HG02623 (cell line): ENCODE data around the gene OR51B2.
A peak's percentile ranks its signal among the peaks of the same experiment; 100 is the strongest.
"Not testable (repeated sequence)": the region's sequence is repeated elsewhere in the genome, so short reads cannot be mapped to it uniquely, and the experiment has no call there.

Experiments
- ATAC-seq: cut with Tn5 transposase; IDR thresholded peaks from one replicate; pipeline ENCODE4 v1.9.1; 2021; ENCODE audit warnings: moderate library complexity; ENCODE audit not compliant: unreplicated experiment

Gene OR51B2

GRCh38 chr11:5313326-5314023 is 10.6 kb downstream of the OR51B2 start:
- ATAC-seq: not testable (repeated sequence)

DNA sequence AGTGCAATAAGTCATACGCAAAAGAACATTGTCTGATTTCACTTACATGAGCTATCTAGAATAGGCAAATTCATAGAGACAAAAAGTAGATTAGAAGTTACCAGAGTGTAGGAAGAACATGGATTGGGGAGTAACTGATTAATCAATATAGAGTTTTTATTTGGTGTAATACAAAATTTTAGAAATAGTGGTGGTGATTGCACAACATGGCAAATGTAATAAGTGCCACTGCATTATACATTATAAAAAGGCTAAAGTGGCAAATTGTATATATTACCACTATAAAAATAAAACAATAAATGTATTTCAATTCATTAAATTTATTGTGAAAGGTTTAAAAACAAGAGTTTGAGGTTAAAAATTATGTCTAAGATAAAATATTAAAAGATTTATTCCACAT is 13.7 kb downstream of the OR51B2 start:
- ATAC-seq: no peak

- no peak for ATAC-seq
These were observed 16.7 kb downstream of the OR51B2 start for GRCh38 chr11:5307256-5308019.

- no peak for ATAC-seq
These were observed 20.1 kb downstream of the OR51B2 start for GRCh38 chr11:5304046-5304445.

GRCh38 chr11:5303626-5304025 is 20.5 kb downstream of the OR51B2 start:
- no peak for ATAC-seq

GRCh38 chr11:5301846-5302245 is 22.3 kb downstream of the OR51B2 start, which contains the start of gene OR51B4:
OR51B4 (minus strand) TSS chr11:5301946; CDS start chr11:5301946, 0 bp downstream.
- ATAC-seq: no peak

GRCh38 chr11:5300251-5300650 is 23.8 kb downstream of the OR51B2 start:
- ATAC-seq: no peak

GRCh38 chr11:5298451-5298850 is 25.6 kb downstream of the OR51B2 start:
- no peak for ATAC-seq

DNA sequence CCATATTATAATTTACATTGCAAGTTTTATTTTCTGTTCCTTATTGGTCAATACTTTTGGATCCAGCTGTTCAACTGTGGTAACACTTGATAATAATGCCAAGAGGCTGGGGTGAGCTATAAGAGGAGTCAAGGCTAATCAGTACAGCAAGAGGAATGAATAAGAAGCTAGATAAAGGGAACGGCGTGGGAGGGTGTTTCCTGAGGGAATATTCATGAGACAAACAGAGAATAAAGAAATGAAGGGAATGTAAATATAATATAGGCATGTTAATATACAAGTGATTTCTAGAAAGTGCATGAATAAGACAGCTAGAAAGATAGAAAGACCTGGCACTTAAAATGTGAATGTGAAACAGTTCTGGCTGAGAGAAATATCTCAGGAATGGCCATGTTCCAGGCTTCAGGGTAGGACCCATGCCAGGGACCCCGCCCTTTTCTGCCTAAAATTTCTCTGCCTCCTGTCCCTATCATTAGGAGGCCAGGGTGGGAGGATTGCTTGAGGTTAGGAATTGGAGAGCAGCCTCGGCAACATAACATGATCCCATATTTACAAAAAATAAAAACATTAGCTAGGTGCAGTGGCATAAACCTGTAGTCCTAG is 26.3 kb downstream of the OR51B2 start:
- ATAC-seq: no peak

DNA sequence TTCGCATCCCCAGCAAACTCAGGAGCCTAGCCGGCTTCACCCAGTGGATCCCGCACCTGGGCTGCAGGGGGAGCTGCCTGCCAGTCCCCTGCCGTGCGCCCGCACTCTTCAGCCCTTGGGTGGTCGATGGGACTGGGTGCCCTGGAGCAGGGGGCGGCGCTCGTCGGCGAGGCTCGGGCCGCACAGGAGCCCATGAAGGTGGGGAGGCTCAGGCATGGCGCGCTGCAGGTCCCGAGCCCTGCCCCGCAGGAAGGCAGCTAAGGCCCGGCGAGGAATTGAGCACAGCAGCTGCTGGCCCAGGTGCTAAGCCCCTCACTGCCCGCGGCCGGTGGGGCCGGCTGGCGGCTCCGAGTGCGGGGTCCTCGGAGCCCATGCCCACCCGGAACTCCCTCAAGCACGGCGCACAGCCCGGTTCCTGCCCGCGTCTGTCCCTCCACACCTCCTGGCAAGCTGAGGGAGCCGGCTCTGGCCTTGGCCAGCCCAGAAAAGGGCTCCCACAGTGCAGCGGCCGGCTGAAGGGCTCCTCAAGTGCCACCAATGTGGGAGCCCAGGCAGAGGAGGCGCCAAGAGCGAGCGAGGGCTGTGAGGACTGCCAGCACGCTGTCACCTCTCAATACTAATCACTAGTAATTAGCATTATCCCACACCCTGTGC is 29.6 kb downstream of the OR51B2 start:
- ATAC-seq: not testable (repeated sequence)

- ATAC-seq: no peak
These were observed 31.1 kb downstream of the OR51B2 start for GRCh38 chr11:5293028-5293427.

GRCh38 chr11:5291207-5291838 is 32.8 kb downstream of the OR51B2 start:
- ATAC-seq: peak; percentile 88

GRCh38 chr11:5290106-5290505 is 34.0 kb downstream of the OR51B2 start:
- ATAC-seq: no peak

- ATAC-seq: no peak
These were observed 34.4 kb downstream of the OR51B2 start for GRCh38 chr11:5289696-5290095.

DNA sequence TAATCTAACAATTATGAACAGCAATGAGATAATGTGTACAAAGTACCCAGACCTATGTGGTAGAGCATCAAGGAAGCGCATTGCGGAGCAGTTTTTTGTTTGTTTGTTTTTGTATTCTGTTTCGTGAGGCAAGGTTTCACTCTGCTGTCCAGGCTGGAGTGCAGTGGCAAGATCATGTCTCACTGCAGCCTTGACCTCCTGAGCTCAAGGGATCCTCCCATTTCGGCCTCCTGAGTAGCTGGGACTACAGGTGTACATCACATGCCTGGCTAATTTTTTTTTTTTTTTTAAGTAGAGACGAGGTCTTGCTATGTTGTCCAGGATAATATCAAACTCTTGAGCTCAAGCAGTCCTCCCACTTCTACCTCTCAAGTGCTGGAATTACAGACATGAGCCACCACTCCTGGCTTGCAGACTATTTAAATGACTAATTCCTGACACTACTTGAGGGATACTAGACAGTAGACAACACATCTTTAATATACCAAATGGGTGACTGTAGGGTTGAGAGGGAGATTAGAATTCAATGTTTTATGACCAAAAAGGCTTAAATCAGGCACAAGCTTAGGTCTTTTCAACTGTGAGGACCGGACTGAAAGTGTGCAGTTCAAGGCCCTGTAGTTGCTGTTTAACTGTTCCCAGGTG is 35.1 kb downstream of the OR51B2 start:
- ATAC-seq: no peak

- ATAC-seq: no peak
These were observed 35.8 kb downstream of the OR51B2 start for GRCh38 chr11:5288108-5288905.

DNA sequence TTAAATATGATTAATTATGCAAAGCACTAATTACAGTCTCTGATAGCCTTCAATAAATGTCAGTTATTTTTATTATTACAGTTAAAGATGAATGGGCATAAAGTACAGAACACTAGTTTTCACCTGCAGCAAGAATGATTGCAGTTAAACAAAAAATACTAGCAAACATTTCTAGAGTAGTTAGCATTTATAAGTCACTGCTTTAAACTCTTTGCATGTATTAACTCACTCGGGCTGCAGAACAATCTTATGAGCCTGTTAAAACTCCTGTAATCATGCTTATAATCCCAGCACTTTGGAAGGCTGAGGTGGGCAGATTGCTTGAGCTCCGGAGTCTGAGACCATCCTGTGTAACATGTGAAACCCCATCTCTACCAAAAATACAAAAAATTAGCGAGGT is 37.2 kb downstream of the OR51B2 start:
- no peak for ATAC-seq

- ATAC-seq: no peak
These were observed 37.7 kb downstream of the OR51B2 start for GRCh38 chr11:5286351-5286750.

DNA sequence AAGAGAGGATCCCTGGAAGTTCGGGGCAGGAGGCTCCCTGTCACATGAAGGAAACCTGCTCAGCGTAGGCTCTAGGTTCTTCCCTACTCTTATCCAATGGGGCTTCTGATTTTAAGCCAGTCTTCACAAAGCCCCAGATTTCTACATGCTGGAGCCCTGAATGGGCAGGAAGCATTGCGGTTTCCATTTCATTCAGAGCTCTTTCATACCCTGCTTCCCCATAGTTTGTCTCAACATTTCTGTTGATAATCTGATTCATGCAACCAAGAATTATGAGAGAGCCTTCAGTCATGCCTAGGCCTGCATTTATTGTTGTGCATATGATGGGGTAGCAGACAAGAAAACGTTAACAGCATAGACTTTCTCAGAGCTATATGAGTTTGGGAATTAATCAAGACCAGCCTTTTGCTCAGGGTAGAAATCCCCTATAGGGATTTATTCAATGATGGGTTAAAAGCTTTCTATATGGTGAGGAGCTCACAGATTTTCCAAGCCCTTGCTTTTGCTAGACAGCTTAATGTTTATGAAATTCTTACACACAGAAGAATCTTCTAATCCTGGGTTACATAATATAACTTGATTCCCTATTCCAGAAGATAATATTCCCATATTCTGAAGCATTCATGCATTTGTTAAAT is 38.3 kb downstream of the OR51B2 start:
- ATAC-seq: no peak
